ENCODE measurements around the gene EEF1A2.

DNA sequence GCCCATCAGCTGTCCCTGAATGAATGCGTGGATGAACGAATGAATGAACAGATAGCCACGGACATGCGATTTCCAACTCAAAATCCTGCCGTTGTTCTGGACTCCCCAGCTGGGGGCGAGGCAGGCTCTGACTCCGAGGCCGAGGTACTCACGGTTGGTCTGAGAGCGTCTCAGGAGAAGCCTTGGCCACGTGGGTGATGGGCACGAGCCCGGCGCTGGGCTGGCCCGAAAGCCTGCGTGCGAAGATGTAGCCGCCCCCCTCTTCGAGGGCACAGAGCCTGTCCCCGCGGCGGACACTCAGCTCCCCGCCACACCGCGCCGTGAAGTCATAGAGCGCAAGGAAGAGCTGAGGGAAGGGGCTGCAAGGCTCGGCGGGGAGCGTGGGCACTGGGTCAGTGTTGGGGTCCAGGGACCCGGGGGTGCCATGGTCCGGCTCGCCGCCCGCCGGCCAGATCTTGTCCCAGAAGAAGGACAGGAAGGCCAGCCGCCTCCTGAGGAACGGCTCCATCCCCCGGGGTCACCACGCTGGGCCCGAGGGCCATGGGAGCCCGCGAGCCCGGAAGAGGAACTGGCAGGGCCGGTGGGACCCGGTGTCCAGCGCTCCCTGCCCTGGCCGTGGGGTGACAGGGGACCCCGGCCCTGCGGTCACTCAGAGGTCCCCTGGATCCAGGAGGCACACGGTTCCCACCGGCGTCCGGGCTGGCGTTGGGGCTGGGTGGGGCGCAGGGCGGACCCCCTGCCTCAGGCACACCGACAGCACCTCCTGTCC lies 48.3 kb upstream of the EEF1A2 start:
- TF ChIP-seq EZH2 (IDR thresholded peaks at IDR 0.05) (no peak), POLR2AphosphoS5 (IDR thresholded peaks at IDR 0.05; ENCODE audit: borderline replicate concordance, low read depth, low read length) (no peak)

Data from SK-N-MC (cell line).